Measurements from ENCODE around the gene CDCA4.
"Not testable (repeated sequence)": the region's sequence is repeated elsewhere in the genome, so short reads cannot be mapped to it uniquely, and the experiment has no call there.

Gene CDCA4

GRCh38 chr14:105034315-105035039 is 13.6 kb upstream of the CDCA4 start:
- Histone ChIP-seq H3K4me2 (ENCODE audit: low read length) (no peak overlapping the region), H3K4me1 (no peaks in the 10 kb centered on the region), H3K27ac (no peak overlapping the region), H3K79me2 (no peaks in the 10 kb centered on the region), H3K9ac (no peak overlapping the region), H3K9me3 (ENCODE audit: control insufficient read depth, low read length) (no peaks in the 10 kb centered on the region), H3K27me3 (ENCODE audit: control insufficient read depth, insufficient read depth, low read length) (no peaks in the 10 kb centered on the region), H3K4me3 (ENCODE audit: low read depth, low read length) (no peak overlapping the region), H3K36me3 (ENCODE audit: control insufficient read depth, insufficient read depth, low read length) (no peaks in the 10 kb centered on the region), H2AFZ (no peak overlapping the region)
- TF ChIP-seq CTCF (IDR thresholded peaks at IDR 0.05) = no peak

- H3K9me3 ChIP-seq (ENCODE audit: control insufficient read depth, low read length) = not testable (repeated sequence)
These were observed 12.6 kb upstream of the CDCA4 start for GRCh38 chr14:105033412-105033900.

DNA sequence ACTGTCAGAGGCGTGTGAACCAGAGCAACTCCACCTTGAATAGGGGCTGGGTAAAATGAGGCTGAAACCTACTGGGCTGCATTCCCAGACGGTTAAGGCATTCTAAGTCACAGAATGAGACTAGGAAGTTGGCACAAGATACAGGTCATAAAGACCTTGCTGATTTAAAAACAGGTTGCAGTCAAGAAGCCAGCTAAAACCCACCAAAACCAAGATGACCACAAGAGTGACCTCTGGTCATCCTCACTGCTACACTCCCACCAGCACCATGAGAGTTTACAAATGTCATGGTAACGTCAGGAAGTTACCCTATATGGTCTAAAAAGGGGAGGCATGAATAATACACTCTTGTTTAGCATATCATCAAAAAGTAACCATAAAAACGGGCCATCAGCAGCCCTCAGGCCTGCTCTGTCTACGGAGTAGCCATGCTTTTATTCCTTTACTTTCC is 11.6 kb upstream of the CDCA4 start:
- H3K27ac ChIP-seq = not testable (repeated sequence)

More at GRCh38 chr14:105033412-105033900, 12.6 kb upstream of the CDCA4 start:
- Histone ChIP-seq H3K4me3 (ENCODE audit: low read depth, low read length) (peak overlapping the region; percentile 43), H2AFZ (peak overlapping the region; percentile 12)
- H3K36me3 ChIP-seq (ENCODE audit: control insufficient read depth, insufficient read depth, low read length); H3K4me2 ChIP-seq (ENCODE audit: low read length); H3K79me2 ChIP-seq; H3K4me1 ChIP-seq; H3K27me3 ChIP-seq (ENCODE audit: control insufficient read depth, insufficient read depth, low read length); H3K9ac ChIP-seq; H3K27ac ChIP-seq: not testable (repeated sequence)

GRCh38 chr14:105030836-105031396 is 10.0 kb upstream of the CDCA4 start:
- H3K27me3 ChIP-seq (ENCODE audit: control insufficient read depth, insufficient read depth, low read length) = no peaks in the 10 kb centered on the region
- no peak overlapping the region for H3K4me3 ChIP-seq (ENCODE audit: low read depth, low read length)
- no peak overlapping the region for H3K9ac ChIP-seq
- H3K27ac ChIP-seq = no peak overlapping the region
- no peak overlapping the region for H3K4me2 ChIP-seq (ENCODE audit: low read length)
- no peaks in the 10 kb centered on the region for H3K36me3 ChIP-seq (ENCODE audit: control insufficient read depth, insufficient read depth, low read length)
- no peak for TF ChIP-seq CTCF (IDR thresholded peaks at IDR 0.05)
- H3K79me2 ChIP-seq = no peaks in the 10 kb centered on the region
- no peaks in the 10 kb centered on the region for H3K9me3 ChIP-seq (ENCODE audit: control insufficient read depth, low read length)
- H3K4me1 ChIP-seq = no peaks in the 10 kb centered on the region
- no peak overlapping the region for H2AFZ ChIP-seq

More for the DNA sequence above, 11.6 kb upstream of the CDCA4 start:
- H3K27me3 ChIP-seq (ENCODE audit: control insufficient read depth, insufficient read depth, low read length); H3K4me2 ChIP-seq (ENCODE audit: low read length); H3K9me3 ChIP-seq (ENCODE audit: control insufficient read depth, low read length); H3K4me1 ChIP-seq; H3K9ac ChIP-seq; H3K36me3 ChIP-seq (ENCODE audit: control insufficient read depth, insufficient read depth, low read length); H3K4me3 ChIP-seq (ENCODE audit: low read depth, low read length); H2AFZ ChIP-seq; H3K79me2 ChIP-seq: not testable (repeated sequence)

GRCh38 chr14:105030194-105030593 is 9.3 kb upstream of the CDCA4 start:
- TF ChIP-seq CTCF (IDR thresholded peaks at IDR 0.05) = no peak
- no peaks in the 10 kb centered on the region for H3K27me3 ChIP-seq (ENCODE audit: control insufficient read depth, insufficient read depth, low read length)
- H3K9me3 ChIP-seq (ENCODE audit: control insufficient read depth, low read length) = no peaks in the 10 kb centered on the region

More at GRCh38 chr14:105030194-105030593, 9.3 kb upstream of the CDCA4 start:
- Histone ChIP-seq H3K4me2 (ENCODE audit: low read length) (no peak overlapping the region), H2AFZ (no peak overlapping the region), H3K4me3 (ENCODE audit: low read depth, low read length) (no peak overlapping the region), H3K4me1 (no peaks in the 10 kb centered on the region), H3K27ac (no peak overlapping the region), H3K9ac (no peak overlapping the region), H3K79me2 (no peaks in the 10 kb centered on the region), H3K36me3 (ENCODE audit: control insufficient read depth, insufficient read depth, low read length) (no peaks in the 10 kb centered on the region)

Data from parathyroid adenoma (tissue), 2 donors.